Effector CD4-positive, alpha-beta T cell (primary cell): ENCODE data around the gene SPATS2.
"Not testable (repeated sequence)": the region's sequence is repeated elsewhere in the genome, so short reads cannot be mapped to it uniquely, and the experiment has no call there.

Experiments used
- DNase-seq: peaks from one replicate; pipeline ENCODE4 v3.0.0-alpha.2; 2020

The SPATS2 gene

DNA sequence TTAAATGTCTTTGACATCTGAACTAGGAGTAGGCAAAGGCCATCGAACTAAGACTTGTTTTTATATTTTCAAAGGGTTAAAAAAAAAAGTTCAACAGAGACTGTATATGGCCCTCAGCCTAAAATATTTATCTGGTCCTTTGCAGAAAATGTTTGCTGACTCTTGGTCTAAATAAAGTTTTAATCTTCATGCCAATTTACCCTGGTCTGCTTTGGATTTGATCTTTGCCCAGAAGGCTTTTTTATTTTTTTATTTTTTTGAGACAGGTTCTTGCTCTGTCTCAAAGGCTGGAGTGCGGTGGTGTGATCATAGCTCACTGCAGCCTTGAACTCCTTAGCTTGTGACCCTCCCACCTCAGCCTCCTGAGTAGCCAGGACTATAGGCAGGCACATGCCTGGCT is 47.1 kb downstream of the SPATS2 start:
- no peak for DNase-seq

DNA sequence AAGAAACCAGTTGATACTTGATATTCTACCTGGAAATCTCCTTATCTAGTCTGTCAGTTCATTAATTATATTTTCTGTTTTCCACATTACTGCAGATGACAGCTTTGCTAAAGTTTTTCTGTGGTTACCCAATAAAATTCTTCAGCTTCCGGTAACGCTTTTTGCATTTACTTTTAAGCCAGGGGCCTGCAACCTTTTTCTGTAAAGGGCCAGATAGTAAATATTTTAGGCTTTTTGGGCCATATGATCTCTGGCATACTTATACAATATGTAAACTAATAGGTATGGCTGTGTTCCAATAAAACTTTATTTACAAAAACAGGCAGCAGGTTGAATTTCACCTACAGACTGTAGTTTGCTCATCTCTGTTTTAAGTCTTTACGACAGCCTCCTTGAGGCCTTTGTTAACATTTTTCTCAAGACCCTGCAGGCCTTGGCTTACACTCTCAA is 48.3 kb downstream of the SPATS2 start:
- DNase-seq, result no peak

DNA sequence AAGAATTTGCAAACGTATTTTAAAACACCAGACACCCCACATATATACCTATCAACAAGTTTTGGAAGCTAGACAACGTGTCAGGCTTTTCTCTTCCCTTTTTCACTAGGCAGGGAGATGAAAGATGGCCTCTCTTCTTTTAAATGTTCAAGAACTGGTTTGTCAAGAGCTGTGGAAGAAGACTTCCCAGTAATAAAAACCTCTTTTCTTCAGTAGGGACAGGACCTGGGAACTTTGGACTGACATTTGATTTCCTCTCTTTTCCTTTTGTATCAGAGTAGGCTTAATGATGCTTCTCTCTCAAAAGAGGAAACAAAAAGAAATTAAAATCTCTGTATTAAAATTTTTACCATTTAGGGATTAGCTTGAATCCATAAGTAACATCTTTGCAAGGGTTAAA is 49.6 kb downstream of the SPATS2 start:
- DNase-seq, result no peak

DNA sequence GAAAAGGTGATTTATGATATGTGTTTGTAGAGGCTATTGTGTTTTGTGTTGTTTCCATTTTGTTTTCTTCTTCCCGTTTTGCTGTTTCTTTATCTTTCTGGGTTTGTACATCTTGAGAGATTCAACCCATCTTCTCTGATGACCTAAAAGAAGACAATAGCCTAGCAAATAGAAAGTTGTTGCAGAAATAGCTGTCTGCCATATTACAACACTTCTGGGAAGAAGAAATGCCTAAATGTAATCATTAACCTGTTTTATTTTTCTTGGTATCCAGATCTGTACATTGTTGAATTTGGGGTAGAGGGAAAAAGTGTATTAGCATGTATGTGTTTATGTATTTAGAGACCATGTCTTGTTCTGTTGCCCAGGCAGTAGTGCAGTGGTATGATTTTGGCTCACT is 50.3 kb downstream of the SPATS2 start:
- no peak for DNase-seq

DNA sequence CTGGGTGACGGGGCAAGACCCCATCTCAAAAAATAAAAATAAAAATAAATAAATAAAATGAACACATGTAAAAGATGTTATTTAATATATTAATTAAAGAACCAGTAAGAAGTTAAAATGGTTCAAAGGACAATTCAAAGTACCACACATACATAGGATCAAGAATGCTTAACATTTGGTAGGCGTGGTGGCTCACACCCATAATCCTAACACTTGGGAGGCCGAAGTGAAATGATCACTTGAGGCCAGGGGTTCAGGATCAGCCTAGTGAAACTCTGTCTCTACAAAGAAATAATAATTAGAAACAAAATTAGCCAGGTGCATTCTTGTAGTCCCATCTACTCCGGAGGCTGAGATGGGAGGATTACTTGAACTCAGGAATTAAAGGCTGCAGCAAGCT is 53.3 kb downstream of the SPATS2 start:
- DNase-seq, result no peak

DNA sequence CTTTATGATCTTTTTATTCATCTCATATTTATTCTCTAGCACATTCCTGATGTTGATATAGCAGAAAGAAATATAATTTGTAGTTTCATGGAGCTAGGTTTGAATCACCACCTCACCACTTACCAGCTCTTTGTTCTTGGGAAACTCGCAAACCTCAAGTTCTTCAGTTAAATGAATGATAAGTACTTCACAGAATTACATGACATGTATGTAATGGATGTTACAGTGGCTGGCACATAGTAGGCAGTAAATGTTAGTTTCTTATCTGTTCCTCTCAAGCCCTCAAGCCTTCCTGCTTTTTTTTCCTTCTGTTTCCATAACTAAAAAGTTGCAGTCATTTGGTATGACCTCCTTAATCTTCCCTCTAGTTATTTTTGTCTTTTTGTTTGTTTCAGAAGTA is 54.9 kb downstream of the SPATS2 start:
- no peak for DNase-seq

DNA sequence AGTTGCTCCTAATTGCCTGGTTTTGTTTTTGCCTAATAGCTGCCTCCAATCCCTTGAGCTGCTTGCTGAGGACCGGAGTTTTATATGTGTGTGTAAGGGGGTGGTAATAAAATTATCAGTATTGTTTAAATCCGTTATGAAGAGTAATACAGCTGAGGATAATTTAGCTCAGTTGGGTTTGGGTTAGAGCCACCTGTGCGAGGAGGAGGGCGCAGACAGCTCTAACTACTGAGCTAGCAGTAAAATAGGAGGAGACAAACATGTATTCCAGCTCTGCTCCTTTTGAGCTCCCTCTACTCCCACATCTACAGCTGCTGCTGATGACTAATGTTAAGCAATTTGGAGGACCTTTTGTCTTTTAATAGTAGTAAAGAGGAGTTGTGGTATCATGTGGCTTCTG is 61.5 kb downstream of the SPATS2 start:
- no peak for DNase-seq

DNA sequence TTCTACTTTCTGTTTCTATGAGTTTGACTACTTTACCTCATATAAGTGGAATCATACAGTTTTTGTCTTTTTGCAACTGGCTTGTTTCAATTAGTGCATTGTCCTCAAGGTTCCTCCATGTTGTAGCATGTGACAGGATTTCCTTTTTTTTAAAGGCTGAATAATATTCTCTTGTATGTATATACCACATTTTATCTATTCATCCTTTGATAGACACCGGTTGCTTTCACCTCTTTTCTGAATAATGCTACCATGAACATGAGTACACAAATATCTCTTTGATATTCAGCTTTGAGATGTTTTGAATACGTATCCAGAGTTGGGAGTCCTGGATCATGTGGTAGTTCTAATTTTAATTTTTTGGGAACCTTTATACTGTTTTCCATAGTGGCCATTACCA is 65.4 kb downstream of the SPATS2 start:
- no peak for DNase-seq

DNA sequence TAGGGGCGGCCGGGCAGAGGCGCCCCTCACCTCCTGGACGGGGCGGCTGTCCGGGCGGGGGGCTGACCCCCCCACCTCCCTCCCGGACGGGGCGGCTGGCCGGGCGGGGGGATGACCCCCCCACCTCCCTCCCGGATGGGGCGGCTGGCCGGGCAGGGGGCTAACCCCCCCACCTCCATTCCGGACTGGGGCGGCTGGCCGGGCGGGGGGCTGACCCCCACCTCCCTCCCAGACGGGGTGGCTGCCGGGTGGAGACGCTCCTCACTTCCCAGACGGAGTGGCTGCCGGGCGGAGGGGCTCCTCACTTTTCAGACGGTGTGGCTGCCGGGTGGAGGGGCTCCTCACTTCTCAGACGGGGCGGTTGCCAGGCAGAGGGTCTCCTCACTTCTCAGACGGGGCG is 69.5 kb downstream of the SPATS2 start:
- DNase-seq, result not testable (repeated sequence)

DNA sequence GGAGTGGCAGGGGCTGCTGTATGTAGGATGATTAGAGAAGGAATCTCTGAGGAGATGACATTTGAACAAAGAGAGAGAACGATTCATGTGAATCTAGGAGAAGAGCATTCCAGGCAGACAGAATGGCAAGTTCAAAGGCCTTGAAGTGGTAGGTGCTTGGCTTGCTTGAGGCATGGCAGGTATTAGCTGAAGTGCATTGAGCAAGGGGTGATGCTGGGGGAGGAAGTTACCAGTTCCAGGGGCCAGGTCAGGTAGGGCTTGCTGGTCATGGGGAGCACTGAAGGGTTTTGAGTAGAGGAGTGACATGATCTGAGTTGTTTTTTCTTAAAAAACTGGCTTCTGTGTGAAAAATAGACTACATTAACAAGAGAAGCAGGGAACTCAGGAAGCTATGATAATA is 71.8 kb downstream of the SPATS2 start:
- no peak for DNase-seq

DNA sequence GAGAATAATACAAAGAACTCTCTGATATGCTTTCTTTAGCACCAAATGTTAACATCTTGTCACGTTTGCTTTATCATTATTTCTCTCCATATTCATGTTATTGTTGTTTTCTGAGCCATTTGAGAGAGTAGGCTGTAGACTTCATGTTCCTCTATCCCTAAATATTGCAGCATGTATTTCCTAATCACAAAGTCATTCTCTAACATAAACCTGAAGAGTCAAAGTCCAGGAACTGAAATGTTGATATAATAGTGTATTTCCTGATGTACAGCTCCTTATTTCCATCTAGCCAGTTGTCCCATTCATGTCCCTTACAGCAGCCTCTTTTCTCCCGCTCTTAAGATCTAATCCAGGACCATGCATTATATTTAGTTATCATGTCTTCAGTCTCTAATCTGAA is 72.8 kb downstream of the SPATS2 start:
- no peak for DNase-seq

DNA sequence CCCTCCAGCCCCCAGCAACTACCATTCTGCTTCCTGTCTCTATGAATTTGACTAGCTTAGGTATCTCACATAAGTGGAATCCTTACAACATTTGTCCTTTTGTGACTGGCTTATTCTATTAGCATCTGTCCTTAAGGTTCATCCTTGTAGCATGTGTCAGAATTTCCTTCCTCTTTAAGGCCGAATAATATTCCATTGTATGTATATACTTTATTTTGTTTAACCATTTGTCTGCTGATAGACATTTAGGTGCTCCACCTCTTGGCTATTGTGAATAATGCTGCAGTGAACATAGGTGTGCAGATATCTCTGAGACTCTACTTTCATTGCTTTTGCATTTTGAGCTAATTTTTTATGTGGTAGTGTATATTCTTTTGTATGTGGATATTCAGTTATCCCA is 75.7 kb downstream of the SPATS2 start:
- DNase-seq, result no peak

DNA sequence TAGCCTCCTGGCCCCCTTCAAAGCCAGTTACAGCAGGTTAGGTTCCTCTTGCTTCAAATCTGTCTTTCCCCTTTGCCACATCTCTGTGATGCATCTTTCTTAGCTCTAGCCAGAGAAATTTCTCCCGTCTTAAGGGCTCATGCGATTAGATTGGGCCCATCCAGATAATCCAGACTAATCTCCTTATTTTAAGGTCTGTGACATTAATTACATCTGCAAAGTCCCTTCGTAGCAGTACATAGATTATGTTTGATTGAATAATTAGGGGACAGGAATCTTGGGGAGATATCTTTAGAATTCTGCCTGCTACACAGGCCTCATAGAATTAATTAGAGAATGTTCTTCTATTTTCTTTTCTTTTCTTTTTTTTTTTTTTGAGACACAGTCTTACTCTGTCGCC is 79.3 kb downstream of the SPATS2 start:
- no peak for DNase-seq

DNA sequence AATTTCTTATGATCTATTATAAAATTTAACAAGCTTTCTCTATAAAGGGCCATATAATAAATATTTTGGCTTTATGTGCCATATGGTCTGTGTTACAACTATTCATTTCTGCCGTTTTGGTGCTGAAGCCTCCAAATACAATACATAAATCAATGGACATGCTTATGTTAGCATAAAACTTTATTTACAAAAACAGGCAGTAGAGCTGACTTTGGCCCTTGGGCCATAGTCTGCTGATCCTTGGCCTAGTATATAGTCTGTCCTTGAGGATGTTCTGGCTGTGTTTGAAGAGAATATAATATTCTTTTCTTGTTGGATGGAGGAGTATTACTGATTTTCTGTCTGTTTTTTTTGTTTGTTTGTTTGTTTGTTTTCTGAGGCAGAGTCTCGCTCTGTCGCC is 81.6 kb downstream of the SPATS2 start:
- no peak for DNase-seq

DNA sequence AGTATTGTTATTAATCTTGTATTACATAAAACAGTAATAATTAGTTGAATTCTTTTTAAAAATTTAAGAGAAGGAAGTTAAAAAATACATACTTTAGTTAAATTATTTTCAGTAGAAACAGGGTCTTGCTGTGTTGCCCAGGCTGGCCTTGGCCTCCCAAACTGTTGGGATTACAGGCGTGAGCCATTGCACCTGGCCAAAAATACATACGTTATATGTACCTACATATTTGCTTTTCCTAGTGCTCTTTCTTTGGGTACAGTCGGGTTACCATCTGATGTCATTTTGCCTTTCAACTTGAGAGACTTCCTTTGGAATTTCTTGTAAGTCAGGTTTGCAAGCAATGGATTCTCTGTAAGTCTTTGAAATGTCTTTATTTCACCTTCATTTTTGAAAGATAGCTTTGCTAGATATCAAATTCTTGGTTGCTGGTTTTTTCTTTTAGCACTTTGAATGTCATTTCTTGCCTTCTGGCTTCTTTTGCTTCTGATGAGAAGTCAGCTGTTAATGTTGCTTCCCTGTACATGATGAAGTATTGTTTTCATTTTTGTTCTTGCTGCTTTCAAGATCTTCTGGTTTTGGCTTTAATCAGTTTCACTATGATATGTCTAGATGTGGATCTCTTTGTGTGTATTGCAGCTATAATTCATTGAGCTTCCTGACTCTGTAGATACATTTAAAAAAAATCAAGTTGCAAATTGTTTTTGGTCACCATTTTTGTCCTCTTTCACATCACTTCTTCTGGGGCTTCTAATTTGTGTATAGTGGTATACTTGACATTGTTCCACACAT is 84.4 kb downstream of the SPATS2 start:
- DNase-seq, result no peak

DNA sequence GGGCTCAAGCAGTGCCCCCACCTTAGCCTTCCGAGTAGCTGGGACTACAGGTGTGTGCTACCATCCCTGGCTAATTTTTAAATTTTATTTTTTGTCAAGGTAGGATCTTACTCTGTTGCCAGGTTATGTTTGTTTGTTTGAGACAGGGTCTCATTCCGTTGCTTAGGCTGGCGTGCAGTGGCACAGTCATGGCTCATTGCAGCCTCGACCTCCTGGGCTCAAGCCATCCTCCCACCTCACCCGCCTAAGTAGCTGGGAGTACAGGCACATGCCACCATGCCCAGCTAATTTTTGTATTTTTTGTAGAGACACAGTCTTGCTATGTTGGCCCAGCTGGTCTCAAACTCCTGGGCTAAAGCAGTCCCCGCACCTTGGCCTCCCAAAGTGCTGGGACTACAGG is 88.2 kb downstream of the SPATS2 start:
- no peak for DNase-seq

DNA sequence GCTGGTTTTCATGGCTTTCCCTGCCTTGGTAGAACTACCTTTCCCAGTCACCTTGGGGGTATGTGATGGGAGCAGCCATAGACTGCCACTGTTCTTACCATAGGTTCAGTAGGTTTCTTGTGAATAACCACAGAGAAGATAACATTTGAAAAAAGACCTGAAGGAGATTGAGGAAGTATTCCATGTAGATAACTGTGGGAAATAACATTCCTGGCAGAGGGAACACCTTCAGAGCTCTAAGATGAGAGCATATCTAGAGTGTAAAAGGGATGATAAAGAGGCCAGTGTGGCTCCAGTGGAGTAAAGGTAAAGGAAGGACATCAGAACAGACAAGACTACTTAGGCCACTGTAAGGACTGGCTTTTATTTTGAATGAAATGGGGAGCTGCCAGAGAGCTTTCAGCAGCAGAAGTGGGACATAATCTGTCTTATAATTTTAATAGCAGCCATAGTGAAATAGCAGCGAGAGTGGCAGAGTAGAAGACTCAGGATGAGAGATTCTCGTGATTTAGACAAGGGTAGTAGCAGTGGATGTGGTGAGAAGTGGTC is 88.9 kb downstream of the SPATS2 start:
- no peak for DNase-seq

DNA sequence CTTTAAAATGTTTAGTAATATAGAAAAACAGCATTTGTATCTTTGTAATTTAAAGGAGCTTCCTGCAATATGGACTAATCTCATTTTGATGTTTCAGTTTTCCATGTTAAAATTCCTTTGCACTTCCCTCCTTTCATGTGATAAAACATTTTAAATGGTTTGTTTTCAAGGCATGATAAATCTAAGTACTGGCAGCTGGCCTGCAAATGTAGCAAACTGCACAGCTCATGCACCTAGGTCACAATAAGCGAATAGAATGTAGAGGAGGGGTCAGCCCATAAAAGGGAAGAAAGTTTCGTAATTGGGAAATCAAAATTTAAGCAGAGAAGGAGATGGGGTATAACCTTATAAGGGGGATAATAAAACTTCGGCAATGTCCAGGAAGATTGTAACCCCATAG is 91.6 kb downstream of the SPATS2 start:
- DNase-seq, result no peak

DNA sequence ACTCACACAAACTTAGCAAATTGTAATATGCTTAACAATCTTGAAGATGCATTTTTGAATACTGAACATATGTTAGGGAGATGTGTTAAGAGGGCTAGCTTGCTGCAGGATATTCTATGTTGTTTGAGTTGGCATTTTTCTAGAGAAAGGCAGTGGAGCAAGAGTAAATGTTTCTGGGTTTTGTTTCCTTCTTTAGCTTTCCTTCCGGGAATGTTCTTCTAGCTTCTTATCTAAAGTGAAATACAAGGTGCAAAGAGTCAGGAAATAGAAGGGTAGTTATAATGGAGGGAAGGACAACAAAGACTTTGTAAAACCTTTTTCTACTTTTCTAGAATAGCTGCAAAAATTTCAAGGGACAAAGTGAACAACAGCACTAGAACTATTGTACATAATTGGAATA is 94.0 kb downstream of the SPATS2 start:
- DNase-seq, result no peak

DNA sequence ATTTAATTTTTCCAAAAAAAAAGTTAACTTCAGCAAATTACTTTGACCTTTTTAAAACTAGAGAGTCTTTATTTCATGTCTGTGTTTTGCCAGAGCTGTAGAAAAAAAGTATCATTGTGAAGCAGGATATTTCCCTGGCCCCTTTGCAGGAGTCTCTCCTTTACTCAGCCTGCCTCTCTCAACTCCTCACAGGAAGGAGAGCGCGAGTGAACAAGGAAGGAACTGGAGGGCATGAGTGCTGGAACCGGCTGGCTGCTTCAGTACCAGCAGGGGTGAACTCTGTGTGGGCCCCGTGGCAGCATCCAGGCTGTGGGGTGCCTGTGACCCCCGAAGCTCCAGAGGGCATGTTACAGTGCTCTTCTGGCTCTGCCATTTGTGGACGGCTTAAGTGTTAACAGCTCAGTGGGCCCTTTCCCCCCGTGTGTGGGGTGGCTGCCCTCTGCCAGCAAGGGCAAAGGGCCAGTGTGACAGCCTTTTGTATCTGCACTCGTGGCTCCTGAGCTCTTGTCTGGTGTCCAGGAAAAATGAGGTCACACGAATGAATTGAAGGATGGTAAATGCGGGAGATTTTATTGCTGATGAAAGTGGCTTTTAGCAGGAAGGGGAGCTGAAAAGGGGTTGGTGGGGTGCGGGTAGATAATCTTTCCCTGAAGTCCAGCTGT is 95.0 kb downstream of the SPATS2 start:
- DNase-seq, result no peak

DNA sequence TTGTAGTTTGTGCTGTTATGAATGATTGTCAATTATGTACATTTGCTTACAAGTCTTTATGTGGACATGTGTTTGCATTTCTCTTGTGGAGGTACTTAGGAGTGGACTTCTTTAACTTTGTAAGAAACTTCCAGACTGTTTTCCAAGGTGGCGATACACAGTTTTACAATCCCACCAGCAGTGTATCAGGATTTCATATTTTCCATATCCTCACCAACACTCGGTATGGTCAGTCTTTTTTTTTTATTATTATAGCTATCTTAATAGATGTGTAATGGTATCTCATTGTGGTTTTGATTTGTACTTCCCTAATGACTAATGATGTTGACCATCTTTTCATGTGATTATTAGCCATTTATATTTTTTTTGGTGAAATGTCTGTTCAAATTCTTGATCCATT is 97.9 kb downstream of the SPATS2 start:
- DNase-seq, result no peak

DNA sequence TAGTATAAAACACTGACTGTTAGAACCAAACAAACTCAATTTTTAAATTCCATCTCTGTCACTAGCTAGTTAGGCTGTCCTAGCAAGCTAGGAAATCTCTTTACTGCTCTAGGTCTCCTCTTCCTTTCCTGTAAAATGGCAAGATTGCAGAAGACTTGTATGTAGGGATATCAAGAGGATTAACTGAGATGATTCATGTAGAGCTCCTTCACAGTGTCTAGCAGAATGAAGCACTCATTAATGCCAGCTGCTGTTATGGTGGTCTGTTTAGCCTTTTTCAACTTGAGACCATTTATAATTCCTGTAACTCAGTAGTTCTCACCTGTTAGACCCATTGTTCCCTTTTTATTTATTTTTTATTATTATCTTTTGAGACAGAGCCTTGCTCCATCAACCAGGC is 103.7 kb downstream of the SPATS2 start:
- DNase-seq, result no peak

DNA sequence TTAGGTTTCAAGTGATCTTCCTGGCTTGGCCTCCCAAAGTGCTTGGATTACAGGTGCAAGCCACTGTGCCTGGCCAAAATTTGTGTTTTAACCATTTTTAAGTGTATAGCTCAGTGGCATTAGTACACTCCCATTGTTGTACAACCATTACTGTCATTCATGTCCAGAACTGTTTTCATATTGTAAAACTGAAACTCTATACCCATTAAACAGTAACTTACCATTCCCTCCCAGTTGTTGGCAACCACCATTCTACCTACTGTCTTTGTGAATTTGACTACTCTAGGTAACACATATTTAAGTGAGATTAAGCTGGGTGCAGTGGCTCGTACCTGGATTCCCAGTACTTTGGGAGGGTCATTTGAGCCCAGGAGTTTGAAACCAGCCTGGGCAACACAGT is 104.3 kb downstream of the SPATS2 start:
- DNase-seq, result no peak

DNA sequence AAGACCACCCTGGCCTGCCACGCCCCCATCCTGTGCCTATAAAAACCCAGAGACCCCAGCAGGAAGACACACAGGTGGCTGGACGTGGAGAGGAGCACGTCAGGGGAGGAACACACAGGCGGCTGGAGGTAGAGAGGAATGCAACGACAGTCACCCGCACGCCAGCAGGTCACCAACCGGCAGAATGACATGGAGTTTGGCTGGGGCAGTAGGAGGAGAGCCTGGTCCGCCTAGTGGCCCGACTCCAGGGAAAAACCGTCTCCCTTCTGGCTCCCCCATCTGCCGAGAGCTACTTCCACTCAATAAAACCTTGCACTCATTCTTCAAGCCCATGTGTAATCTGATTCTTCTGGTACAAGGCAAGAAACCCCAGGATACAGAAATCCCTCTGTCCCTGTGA is 108.8 kb downstream of the SPATS2 start:
- no peak for DNase-seq
